Ovary (tissue), 3 donors: ENCODE measurements around the gene CYYR1.

ENCODE experiments used
- CTCF ChIP-seq, 3 donors: fragments of 450-650 bp in 2 of 3; fragments of 200-600 bp in 1 of 3; IDR thresholded peaks; one replicate each; pipeline versions ENCODE4 v1.5.1 to v1.8.0; 2016 to 2022; ENCODE audit warnings: antibody characterized with exemption in 3 of 3, mild to moderate bottlenecking in 1 of 3
- EP300 ChIP-seq: sonication (generic); formaldehyde crosslinking; IDR thresholded peaks from one replicate; pipeline ENCODE4 v1.6.1; 2017; ENCODE audit warnings: antibody characterized with exemption
- POLR2A ChIP-seq: fragments of 450-650 bp; IDR thresholded peaks from one replicate; pipeline ENCODE4 v1.6.1; 2017; ENCODE audit warnings: antibody characterized with exemption, mild to moderate bottlenecking, moderate library complexity
- donor health status: DM: no; HTN: no; CAD: no.

- TF ChIP-seq CTCF (IDR thresholded peaks at IDR 0.05) (no peak), POLR2A (no peak), EP300 (no peak)
These were observed 44.2 kb downstream of the CYYR1 start for GRCh38 chr21:26528882-26529281.
